Fibroblast of skin of back (primary cell): ENCODE data around the gene IFT74.
"Not testable (repeated sequence)": the region's sequence is repeated elsewhere in the genome, so short reads cannot be mapped to it uniquely, and the experiment has no call there.

Source experiments
- DNase-seq: peaks from one replicate; pipeline ENCODE4 v3.0.0-alpha.2; 2013

The IFT74 gene

DNA sequence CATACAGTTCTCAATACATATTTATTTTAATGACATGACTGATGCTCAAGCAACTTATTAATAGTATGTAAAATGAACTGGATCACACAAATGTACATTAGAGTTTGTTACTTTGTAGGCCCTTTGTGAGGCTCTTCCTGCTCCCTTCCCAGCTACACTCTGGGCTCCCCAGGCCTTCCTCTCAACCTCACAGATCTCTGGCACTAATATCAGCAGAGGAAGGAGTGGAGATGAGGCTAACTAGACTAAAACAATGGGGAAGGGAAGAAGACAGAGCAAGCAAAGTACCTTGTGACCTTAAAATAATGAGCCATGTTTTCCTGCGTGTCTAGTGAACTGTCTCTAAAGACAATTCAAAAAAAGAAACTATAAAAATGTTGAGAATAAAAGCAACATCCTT is 122.5 kb downstream of the IFT74 start:
- no peak for DNase-seq

DNA sequence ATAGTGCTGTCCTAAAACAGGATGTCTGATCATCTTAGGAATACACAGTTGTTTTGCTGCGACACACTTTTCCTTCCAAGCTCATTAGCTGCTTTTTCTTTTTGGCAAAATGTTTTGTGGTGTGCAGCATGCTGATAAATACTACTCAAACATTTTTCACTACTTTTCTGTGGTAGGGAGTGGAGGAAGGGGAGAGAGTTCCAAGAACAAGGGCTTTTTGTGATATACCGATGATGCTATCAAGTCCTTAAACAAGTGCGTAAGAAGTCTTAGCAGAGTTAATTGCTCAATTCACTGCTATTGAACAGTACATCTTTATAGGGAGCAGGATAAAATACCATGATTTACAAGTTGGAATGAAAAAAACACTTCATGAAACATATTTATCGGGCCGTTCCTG is 129.2 kb downstream of the IFT74 start:
- no peak for DNase-seq

DNA sequence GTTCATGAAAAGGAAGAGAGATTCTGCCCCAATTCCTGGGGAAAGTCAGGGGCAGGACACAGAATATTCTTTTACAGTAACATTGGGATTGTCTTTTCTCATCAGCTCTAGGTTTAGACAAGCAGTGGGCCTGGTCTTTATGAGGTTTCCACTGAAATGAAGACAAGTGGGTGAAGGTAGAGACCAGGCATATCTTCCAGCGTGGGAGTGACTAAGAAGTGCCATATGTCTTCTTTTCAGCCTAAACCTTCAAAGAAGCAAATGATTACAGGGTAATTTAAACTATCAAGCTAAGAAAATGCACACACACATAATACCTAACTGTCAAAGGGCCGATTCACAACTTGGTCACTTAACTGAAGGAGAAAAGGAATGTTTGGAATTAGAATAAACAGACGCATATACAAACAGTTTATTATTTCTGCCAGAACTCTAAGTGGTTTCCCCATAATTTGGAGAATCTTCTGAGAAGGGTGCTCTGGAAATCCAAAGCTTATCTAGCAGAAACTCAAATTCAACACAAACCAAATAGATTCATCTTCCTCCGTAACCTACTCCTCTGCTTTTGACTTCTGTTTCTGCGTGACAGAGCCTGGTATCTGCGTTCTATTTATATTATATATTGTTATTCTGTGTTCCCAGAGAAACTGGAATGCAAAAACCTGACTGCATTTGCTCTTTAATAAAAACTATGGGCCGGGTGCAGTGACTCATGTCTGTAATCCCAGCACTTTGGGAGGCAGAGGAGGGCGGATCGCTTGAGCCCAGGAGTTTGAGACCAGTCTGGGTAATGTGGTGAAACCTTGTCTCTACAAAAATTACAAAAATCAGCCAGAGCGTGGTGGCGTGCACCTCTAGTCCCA is 130.8 kb downstream of the IFT74 start:
- peak; percentile 93 for DNase-seq

GRCh38 chr9:27088981-27089380 is 132.8 kb downstream of the IFT74 start:
- peak; percentile 88 for DNase-seq

DNA sequence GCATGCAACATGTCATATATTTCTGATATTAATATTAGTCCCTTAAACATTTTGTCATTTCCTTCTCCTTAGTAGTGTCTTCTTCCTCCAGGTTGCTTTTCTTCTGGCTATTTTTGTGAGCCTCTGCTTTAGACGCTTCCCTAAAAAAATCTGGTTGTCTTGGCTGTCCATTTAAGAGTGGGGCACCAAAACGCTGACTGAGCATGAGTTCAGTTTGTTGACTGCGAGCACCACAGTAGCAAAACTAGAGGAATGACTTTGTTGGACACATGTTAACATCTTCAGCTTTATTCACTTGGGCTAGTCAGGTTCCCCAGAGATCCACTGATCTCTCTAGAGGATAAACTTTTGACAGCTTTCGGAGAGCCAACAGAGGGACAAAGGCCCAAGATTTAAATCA is 133.5 kb downstream of the IFT74 start:
- no peak for DNase-seq

- DNase-seq = no peak
These were observed 134.0 kb downstream of the IFT74 start for GRCh38 chr9:27090231-27090630.

DNA sequence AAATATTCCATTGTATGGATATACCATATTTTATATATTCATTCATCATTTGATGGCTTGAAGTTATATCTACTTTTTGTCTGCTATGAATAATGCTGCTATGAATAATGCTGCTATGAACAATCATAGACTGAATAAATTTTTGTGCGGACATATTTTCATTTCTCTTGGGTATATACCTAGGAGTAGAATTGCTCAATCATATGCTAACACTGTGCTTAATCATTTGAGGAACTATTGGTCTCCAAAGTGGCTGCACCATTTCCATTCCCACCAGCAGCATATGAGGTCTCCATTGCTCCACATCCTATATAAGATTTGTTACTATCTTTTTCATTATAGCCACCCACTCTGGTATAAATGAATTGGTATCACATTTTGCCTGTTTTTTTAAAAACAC is 134.5 kb downstream of the IFT74 start:
- no peak for DNase-seq

DNA sequence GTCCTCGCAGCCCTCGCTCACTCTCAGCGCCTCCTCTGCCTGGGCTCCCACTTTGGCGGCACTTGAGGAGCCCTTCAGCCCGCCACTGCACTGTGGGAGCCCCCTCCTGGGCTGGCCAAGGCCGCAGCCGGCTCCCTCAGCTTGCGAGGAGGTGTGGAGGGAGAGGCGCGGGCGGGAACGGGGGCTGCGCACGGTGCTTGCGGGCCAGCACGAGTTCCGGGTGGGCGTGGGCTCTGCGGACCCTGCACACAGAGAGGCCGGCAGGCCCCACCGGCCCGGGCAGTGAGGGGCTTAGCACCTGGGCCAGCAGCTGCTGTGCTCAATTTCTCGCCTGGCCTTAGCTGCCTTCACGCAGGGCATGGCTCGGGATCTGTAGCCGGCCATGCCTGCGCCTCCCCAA is 136.3 kb downstream of the IFT74 start:
- DNase-seq = not testable (repeated sequence)

DNA sequence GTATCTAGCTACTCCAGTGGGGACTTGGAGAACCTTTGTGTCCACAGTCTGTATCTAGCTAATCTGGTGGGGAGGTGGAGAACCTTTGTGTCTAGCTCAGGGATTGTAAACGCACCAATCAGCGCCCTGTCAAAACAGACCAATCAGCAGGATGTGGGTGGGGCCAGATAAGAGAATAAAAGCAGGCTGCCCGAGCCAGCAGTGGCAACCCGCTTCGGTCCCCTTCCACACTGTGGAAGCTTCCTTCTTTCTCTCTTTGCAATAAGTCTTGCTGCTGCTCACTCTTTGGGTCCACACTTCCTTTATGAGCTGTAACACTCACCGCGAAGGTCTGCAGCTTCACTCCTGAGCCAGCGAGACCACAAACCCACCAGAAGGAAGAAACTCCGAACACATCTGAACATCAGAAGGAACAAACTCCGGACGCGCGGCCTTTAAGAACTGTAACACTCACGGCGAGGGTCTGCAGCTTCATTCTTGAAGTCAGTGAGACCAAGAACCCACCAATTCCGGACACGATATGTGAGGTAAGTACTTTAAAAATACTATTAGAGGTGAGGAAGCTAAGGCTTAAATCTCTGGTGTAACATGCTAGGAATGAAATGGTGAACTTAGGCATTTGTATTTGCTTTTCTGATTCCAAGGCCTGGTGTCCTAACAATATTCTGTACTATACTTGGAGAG is 137.3 kb downstream of the IFT74 start:
- DNase-seq = not testable (repeated sequence)

- peak; percentile 95 for DNase-seq
These were observed 138.6 kb downstream of the IFT74 start for GRCh38 chr9:27094640-27095298.

GRCh38 chr9:27107241-27107640 is 151.0 kb downstream of the IFT74 start:
- no peak for DNase-seq

DNA sequence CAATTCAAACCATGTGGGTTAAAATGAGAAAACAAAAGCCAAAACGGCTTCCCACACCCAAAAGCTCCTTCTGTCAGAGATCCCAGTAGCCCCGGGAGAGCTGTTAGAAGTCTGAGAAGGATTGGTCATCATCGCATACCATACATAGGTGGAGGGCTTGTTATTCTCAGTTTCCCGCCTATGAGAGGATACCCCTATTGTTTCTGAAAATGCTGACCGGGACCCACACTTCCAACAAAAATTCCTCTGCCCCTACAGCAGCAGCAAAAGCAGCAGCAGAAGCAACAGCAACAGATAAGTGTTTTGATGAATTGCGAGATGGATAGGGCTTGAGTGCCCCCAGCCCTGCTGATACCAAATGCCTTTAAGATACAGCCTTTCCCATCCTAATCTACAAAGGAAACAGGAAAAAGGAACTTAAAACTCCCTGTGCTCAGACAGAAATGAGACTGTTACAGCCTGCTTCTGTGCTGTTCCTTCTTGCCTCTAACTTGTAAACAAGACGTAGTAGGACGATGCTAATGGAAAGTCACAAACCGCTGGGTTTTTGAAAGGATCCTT is 152.8 kb downstream of the IFT74 start, which contains the start of gene TEK:
TEK (plus strand) TSS at position 245 of the 561 bp plus-strand sequence. CDS start 366 bp downstream, outside the sequence.
- peak; percentile 66 for DNase-seq

DNA sequence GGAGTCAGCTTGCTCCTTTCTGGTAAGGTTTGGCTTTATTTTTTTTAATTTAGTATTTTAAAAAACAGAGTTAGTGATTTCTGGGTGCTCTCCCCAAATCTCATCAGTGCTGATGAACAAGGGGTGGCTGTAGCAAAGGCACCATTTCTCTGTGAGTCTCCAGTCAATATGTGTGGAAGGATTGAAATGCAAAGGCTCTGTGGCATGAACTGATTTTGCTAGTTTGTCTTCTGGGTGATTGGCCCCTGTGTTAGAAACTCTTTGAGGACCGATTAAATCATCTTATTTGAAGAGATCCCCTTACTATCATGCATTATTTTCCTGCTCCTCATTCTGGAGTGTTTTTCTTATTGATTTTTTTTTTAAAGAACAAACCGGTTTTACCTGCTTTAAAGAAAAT is 153.4 kb downstream of the IFT74 start:
- no peak for DNase-seq

- DNase-seq = no peak
These were observed 154.0 kb downstream of the IFT74 start for GRCh38 chr9:27110181-27110580.

DNA sequence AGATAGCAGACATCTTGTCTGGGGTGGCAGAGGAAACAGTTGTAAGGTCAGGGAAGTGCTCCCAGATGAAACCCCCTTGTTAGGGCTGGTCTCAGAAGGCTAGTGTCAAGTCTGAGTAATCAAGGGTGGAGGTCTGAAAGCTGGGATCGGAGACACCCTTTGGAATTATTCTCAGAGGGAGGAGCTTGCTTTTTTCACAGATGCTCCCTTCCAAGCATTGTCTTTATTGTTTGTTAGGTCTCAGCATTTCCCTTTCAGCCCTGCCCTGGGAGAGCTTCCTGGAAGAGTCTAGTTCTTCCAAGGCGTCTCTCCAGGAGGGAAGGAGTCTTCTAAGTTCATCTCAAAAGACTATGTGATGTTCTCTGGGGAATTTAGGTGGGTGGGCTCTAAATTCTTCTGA is 156.0 kb downstream of the IFT74 start:
- no peak for DNase-seq
